K562 (cell line): ENCODE measurements around the gene IRAK4.

Experiments
- NCOA4 ChIP-seq: fragments of 450-650 bp; IDR thresholded peaks from 2 replicates; pipeline ENCODE4 v1.6.1; 2018; ENCODE audit warnings: mild to moderate bottlenecking; ENCODE audit not compliant: partially characterized antibody
- TF ChIP-seq, protein P1 (sequence below): sonication (generic); formaldehyde crosslinking; IDR thresholded peaks from 2 replicates; pipeline ENCODE4 v1.8.1; 2022; ENCODE audit warnings: missing genetic modification reagents
- TF ChIP-seq, protein P2 (sequence below), 3 experiments: IDR thresholded peaks in 2 of 3; conservative IDR thresholded peaks in 1 of 3; 2 replicates each; pipeline ENCODE4 v1.5.1; 2011 to 2012; ENCODE audit warnings: low read length in 3 of 3, mild to moderate bottlenecking in 3 of 3, control low read depth in 2 of 3, improper control_type of control experiment in 1 of 3, inconsistent platforms in 1 of 3, low read depth in 1 of 3, mixed read lengths in 1 of 3, moderate library complexity in 1 of 3; ENCODE audit not compliant: insufficient read depth in 2 of 3

- TF ChIP-seq NCOA4 = no peak
- TF ChIP-seq, protein P1, sequence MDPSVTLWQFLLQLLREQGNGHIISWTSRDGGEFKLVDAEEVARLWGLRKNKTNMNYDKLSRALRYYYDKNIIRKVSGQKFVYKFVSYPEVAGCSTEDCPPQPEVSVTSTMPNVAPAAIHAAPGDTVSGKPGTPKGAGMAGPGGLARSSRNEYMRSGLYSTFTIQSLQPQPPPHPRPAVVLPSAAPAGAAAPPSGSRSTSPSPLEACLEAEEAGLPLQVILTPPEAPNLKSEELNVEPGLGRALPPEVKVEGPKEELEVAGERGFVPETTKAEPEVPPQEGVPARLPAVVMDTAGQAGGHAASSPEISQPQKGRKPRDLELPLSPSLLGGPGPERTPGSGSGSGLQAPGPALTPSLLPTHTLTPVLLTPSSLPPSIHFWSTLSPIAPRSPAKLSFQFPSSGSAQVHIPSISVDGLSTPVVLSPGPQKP (CRISPR knock-in tag) = no peak
- TF ChIP-seq, protein P2, sequence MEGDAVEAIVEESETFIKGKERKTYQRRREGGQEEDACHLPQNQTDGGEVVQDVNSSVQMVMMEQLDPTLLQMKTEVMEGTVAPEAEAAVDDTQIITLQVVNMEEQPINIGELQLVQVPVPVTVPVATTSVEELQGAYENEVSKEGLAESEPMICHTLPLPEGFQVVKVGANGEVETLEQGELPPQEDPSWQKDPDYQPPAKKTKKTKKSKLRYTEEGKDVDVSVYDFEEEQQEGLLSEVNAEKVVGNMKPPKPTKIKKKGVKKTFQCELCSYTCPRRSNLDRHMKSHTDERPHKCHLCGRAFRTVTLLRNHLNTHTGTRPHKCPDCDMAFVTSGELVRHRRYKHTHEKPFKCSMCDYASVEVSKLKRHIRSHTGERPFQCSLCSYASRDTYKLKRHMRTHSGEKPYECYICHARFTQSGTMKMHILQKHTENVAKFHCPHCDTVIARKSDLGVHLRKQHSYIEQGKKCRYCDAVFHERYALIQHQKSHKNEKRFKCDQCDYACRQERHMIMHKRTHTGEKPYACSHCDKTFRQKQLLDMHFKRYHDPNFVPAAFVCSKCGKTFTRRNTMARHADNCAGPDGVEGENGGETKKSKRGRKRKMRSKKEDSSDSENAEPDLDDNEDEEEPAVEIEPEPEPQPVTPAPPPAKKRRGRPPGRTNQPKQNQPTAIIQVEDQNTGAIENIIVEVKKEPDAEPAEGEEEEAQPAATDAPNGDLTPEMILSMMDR (IDR thresholded peaks at IDR 0.05 in 2 of 3, conservative IDR thresholded peaks at IDR 0.05 in 1 of 3; ENCODE audit: insufficient read depth in 2 of 3, low read depth in 1 of 3, low read length in 3 of 3) = no peak
Observed at GRCh38 chr12:43754015-43754414, 4.7 kb upstream of the IRAK4 start.
